ENCODE data around the gene CDH4.

Gene CDH4

DNA sequence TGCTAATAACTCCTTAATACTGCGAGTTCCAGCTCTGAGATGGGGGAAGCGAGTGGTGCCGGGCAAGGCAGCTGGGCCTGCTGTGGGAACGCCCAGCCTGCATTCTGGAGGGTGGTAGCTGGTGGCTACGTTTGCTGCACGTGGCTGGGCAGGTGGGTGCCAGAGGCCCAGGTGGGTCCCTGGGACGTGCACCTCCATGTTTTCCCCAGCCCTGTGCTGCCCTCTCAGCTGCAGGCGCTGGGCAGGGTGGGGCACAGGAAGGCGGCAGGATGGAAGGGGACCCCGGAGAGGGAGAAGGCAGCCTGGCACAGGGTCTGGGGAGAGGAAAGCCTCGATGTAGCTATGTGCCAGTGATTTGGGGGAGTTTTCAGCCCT lies 388.8 kb downstream of the CDH4 start:
- no peak for FAIRE-seq

DNA sequence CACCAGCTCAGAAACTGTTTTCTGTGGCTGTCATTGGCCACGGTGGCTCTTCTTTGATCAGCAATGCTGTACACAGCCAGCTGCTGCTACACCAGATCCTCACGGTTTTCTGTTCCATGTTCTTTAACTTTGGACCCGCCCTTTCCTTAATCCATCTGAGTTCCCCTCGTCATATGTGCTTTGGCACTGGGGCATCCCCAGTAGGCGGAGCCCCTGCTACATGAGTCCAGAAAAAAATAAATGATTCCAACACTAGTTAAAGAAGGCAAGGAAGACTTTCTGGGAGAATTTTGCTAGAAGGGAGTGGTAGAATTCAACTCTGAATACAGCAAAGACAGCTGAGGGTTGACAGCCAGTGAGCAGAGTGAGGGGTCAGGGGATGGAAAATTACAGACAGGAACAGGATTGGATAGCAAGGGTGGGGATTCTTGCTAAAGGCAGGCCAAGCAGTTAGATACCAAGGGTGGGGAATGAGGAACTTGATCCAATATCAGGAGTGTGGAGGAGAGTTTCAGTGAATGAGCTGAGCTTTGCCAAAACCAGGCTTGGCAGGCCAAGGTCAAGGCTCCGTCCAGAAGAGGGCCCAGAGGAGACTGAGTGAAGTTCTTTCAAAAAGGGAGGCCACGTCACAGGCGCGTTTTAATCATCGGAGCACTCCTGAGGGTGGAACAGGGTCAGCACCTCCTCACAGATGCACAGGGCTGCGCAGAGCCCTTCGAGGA lies 391.8 kb downstream of the CDH4 start:
- no peak for FAIRE-seq

DNA sequence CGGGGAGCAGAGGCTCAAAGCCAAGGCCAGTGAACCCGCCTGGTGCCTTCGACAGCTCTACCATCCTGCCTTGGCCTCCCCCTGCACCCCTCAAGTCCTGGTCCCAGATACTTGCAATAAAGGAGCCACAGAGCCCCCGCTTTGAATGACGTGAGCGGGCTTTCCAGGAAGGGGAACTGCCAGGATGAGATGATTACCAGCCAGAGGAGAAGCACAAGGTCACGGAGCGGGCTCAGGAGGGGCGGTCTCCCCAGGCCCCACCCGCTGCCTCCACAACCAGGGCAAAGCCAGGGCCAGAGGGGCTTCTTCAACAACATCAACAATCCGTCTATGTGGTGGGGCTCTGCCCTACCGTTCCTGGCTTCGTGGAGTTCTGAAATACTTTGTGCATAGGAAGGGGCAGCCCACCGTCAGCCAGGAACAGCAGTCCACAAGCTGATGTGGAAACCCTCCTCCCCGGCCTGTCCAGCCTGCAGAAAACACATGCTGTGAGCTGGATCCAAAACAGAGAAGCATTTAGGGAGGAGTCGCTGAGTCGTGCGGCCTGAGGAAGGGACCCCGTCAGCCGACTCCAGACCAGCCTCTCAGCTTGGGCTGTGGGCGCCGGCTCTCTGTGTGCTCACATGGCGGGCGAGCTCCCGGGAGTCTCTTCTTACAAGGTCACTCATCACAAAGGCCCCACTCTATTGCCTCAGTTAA lies 392.5 kb downstream of the CDH4 start:
- no peak for FAIRE-seq

DNA sequence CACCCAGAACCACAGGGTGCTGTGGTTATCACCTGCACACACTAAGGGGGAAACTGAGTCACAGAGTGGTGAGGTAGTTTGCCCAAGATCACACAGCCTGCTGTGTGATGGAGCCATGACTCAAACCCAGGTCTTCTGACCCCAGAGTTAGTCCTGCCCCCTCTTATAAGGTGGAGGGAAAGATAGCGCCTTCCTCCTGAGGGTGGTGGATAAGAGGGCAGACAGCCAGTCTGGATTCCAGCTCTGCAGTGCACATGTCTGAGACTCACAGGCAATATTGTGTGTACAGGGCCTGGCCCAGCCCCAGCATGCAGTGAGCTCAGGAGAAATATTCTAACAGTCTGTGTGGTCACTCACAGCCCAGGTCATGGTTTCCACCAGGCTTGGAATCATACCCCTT lies 393.7 kb downstream of the CDH4 start:
- no peak for FAIRE-seq

DNA sequence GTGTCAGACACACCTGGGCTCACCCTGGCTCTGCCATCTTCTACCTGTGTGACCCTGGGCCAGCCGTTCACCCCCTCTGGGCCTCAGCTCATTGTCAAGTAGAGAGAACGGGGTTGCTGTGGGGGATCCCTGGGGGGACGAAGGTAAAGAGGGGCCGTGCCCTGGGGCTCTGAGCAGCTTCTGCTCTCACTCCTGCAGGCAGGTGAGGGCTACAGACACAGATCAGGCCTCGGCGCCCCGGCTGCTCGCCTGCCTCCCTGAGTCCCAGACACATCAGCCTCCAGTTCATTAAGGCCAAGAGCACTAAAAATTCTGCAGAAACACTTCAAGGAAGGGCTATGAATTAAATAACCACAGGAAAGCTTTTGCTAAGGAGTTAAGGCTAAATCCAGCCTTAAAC lies 394.4 kb downstream of the CDH4 start:
- FAIRE-seq: no peak

DNA sequence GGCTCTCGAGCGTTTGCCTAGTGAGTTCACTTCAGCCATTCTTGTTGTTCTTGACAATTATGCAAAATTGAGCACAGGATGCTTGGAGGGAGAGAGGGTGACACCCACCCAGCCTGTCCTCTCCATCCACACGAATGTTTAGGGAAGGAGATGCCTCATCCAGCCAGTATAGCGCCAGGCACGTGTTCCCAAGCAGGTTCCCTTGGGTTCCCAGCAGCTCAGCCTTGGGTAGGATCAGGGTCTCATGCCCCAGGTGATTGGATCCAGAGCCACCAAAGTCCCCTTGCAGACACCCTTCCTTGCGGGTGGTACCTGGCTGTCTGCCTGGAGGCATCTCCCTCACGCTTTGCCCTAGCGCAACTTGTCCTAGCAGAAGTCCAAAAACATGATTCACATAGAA lies 394.9 kb downstream of the CDH4 start:
- FAIRE-seq: no peak

DNA sequence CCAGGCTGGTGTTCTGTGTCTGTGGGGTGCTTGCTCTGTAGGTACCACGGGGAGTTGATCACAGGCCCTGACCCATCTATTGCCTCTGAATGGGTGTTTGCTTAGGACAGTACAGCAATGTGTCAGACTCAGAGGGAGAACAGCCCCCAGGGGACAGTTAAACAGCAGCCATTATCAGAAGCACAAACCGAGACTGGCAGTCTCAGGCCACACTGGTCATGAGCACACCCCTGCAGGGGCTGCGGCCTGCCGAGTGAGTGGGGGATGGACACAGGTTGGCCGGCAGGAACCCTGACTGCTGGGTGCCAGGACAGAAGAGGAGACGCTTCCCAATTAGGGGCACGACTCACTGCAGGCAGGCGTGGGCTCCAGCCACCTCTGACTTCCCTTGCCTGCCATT lies 395.6 kb downstream of the CDH4 start:
- no peak for FAIRE-seq

DNA sequence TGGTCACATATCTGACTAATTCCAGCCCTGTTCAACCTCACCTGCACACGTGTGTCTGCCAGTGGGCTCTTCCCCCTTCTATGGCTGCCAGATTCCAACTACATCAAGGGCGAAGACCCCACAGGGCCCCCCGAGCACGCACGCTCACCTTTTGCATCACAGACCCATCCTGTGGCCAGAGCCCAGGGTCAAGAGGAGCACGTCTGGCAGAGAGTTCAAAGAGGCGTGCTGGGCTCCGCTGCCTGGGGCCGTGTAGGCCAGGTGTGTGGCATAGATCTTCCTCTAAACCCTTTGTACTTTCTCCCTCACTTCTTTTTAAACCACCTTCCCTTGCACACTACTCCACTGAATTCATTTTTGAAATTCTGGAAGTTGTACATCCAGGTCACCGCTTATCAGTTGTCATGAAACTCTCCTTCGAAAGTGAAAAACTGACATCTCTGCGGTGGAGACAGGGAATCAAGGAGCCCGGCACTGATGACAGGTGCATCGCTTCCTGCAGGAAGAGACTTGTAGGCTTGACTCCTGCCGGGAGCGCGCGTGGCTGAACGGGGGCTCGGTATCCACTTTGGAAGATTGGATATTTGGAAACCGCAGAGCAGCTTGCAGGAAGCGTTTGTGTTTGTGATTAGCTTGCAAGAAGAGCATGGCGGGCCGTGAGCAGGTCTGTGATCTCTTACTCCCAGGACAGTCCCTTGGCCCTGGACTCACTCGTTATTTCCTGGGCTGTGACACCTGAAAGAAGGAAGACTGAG lies 397.2 kb downstream of the CDH4 start:
- no peak for FAIRE-seq

DNA sequence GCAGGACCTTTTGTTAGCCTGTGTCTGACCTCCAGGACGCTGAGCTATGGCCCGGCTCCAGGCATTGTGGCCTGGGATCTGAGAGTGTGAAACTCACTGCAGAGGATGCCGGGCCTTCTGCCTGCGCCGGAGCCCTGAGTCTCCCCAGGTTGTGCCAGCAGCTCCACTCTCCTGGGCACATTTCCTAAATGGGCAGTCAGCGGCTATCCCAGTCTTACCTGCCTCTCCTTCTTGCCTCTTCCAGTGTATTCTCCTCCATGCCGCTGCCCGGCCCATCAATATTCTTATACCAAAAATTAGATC lies 397.8 kb downstream of the CDH4 start:
- FAIRE-seq: no peak

DNA sequence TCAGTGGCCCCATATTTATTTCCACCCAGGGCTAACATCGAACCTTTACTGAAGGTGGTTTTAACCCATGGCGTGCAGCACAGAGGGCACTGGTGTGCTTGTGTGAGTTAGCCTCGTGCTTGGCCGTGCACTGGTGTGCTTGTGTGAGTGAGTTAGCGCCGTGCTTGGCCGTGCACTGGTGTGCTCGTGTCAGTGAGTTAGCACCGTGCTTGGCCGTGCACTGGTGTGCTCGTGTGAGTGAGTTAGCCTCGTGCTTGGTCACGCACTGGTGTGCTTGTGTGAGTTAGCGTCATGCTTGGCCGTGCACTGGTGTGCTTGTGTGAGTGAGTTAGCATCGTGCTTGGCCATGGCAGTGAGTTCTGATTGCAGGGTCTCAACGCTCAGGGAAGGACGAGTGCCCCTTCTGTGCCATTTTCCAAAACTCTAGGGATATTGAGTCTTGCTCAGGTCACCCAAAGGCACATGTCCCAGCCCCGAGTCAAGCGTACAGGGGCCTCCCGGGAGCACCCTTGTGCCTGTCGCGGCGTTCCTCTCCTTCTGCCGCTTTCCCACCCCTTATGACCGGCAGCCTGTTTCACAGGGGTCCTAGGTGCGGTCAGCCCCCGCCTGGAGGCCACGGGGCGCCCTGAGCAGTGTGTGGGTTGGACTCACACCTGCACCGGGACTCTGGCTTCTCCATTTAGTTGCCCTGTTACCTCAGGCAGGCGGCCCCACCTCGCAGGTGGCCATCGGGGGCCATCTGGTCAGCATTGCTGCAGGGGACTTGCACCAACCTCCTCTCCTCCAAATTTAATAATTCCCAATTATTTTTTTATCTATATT lies 399.1 kb downstream of the CDH4 start:
- FAIRE-seq: no peak

DNA sequence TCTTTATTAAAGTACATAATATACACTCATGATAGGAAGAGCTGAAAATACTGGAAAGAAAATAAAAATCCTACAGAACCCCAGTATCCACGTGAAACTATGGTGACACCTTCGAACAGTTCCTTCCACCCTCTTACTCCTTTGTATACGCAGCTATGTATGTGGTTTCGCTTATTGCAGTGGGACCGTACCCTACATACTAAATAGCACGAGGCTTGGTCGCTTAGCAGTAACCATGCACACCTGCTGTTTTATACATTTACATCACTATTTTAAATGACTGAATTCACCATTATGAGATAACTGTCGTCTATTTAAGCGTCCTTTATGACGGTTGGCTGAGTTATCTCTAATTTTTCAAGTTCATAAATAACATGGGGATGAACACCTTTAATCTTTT lies 400.1 kb downstream of the CDH4 start:
- no peak for FAIRE-seq

DNA sequence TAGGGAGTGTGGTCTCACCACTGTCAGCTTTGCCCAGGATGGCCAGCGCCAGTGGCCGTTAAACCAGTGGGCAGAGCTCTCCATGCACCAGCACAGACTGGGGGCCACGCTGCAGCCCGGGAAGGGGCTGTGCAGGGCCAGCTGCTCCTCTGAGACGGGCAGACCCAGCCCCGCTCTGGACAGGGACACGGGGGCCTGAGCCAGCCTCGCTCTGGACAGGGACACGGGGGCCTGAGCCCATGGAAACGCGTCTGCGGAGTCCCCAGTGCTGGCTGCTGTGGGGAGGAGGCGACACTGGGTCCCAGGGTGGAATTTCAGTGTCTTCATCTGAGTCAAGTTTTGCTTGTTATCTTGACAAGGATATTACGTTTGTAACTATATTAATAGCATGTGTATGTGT lies 402.7 kb downstream of the CDH4 start:
- FAIRE-seq: no peak

DNA sequence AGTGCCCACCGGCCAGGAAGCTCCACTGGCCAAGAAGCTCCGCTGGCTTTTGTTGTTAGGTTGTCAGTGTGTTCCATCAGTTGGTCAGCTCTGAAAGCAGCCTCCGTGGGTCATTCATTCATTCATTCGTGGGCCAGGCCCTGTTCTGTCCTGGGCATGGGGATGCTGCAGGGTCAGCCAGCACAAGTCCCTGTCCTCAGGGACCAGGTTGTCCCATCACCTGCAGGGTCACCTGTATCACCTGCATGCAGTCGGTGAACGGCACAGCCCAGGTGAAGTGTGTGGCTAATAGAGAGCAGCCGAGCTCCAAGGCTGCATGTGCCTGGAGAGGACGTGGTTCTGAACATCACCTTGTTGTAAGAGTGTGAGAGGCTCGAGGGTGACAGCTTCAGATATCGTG lies 403.5 kb downstream of the CDH4 start:
- no peak for FAIRE-seq

DNA sequence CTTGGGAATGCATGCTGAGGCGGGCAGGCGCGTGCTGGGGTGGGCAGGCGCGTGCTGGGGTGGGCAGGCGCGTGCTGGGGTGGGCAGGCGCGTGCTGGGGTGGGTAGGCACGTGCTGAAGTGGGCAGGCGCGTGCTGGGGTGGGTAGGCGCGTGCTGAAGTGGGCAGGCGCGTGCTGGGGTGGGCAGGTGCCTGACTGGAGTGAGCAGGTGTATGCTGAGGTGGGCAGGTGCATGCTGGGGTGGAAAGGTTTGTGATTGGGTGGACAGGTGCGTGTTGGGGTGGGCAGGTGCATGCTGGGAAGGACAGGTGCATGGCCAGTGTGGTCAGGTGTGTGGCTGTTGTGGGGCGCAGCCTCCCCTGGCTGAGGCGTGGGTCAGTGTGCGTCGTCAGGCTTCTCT lies 404.1 kb downstream of the CDH4 start:
- FAIRE-seq: no peak

DNA sequence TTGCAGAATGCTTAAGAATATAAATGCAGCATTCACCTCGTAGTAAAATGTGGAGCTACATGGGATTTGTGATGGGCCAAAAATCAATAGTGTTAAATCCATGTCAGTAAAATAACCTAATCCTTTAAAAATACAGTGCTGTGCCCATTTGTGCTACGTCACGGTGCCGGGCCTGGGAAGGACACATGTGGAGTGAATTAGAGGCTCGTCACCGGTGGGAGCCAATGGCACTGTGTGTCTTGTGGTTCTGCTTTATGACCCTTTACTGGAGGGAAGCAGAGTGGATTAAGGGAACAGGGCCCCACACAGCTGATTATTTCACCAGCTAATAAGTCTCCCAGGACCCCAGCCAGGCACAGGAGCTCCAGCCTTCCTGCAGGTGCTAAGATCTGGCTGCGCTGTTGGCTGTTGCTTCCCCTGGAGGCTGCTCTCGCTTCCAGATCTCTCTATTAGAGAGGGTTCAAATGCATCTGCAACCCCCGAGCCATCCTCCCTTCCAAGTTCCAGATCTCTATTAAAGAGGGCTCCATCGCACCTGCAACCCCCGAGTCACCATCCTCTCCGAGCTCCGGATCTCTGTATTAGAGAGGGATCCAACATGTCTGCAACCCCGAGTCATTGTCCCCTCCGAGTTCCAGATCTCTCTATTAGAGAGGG lies 405.8 kb downstream of the CDH4 start:
- FAIRE-seq: no peak

DNA sequence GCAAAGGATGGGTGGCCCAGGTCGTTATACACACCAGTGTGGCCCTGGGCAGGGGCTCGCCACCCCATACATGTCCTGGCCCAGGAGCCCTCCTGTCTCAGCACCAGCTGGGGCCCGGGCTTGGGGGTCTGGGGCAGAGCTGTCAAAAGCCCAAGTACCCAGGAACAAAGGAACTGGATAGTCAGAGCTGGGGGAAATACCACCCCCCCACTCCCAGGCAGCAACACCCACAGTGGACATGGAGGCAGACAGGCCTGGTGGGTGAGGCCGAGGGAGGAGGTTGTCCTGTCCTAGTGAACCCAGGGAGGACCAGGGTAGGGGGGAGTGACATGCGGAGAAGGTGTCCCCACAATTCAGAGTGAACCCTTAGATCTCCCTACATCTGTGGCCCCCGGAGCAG lies 406.5 kb downstream of the CDH4 start:
- FAIRE-seq: no peak

DNA sequence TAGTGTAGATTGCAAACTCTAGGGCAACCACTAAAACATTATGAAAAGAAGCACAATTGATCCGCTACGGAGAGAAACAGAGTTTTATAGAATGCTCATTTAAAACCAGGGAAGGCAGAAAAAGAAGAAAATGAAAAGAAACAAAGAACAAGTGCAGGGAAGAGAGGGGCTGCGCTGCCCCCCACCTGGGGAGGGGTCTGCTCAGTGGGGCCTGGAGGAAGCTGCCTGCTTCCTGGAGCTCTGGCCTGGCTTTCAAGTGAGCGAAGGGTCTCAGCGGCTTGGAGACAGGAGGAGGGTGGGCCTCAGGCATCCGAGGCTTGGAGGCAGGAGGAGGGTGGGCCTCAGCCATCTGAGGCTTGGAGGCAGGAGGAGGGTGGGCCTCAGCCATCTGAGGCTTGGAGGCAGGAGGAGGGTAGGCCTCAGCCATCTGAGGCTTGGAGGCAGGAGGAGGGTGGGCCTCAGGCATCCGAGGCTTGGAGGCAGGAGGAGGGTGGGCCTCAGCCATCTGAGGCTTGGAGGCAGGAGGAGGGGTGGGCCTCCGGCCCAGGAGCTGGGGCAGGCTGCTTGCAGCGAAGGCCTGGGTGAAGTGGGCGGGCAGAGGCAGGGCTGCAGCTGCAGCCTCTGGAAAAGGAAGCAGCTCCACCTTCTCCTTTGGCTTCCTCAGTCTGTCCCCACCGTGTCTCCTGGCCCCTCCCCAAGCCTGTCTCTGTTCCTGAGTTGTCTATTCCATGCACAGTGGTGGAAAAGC lies 407.4 kb downstream of the CDH4 start:
- no peak for FAIRE-seq

DNA sequence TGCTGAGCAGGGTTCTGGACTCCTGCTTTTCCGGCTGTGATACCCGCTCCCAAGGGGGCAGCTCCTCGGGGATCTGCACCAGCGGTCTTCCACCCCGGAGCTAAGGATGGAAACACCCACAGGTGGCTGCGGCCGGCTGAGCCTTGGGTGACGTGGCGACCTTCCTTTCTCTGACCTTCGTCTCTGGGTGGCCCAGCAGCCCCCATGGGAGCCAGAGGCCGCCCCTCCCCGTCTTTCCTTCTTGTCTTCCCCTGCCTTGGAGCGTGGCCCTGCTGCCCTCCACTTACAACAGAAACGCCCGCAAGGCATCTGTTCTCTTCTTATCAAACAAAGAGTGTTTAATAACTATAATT lies 407.9 kb downstream of the CDH4 start:
- FAIRE-seq: no peak

DNA sequence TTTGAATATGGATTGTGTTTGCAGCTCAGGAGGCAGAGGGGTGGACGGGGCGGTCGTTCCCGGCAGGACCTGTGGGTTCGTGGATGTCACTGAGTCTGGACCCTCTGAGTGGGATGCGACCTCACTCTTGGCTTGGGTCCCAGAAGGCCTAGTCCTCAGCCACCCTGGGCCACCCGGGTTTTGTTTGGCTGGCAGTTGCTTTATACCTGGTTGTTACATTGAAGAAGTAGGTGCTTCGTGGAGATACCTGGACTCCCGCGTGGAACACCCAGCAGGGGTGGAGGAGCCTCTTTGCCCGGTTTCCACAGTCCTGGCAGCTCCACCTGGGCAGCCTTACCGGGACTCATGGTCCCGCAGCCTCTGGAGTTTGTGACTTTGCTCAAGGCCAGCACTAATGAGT lies 408.5 kb downstream of the CDH4 start:
- FAIRE-seq: no peak

DNA sequence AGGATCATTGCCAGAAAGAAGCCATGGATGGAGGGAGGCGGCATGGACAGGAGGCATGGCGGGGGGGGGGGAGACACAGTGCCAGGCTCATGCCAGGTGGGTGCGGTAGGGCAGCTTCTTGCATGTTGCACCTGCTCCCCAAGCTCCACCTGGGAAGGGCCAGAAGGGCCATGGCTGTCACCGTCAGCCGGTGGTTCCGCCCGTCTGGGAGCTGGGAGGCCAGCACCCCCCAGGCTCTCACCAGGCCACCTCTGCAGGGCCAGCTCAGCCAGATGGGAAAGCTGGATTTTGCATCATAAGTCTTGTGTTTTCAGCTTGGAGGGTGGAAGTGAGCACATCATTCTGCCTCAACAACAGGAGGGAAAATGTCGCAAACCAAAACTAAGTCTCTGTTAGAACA lies 409.0 kb downstream of the CDH4 start:
- FAIRE-seq: no peak

DNA sequence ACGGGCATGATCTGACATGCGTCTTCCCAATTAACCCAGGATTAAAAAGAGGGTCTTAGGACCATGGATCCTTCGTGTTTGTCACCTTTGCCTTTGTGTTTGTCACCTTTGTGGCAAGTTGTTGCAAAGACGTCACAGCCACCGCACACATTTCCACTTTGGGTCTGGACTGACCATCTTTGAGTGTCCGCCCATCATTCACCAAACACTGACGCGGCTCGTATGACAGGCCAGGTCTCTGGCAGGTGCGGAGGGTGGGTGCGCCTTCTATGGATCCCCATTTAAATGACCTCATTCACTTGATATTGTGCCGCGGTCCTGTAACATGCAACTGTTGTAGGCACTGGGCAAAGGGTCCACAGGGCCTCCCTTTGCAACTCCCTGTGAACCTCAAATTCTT lies 409.5 kb downstream of the CDH4 start:
- no peak for FAIRE-seq

DNA sequence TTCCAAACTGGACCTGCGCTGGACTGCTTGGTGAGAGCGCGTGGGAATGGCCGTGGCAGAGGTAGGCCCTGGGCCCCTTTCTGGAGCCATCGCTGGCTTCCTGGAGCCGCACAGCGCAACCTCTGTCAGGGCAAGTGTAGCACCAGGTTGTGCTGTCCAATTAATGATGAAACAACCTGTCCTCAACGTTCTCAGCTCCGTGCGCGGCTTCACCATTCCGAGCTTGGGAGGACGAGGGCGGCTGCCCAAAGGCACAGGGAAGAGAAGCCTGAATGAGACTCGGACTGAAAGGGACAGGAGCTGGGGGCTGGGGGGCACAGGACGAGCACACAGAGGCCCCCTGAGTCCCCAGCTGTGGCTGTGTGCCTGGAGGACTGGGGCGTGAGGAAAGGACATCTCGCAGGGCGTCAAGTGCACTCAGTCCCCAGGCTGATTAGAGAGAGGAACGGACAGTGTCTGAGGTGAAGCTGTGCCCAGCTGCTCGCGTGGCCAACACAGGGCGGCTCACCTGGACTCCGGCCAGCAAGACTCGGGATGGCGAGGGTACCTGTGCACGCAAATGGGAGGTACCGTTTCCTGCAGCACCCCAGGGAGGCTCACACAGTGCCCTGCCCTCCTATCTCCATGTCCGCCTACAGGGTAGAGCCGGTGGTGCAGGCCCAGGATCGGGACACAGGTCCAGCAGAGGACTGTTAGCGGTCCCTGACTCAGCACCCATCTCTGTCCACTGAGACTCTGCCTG lies 410.3 kb downstream of the CDH4 start:
- FAIRE-seq: no peak

Measured in TTC549 (cell line).